ENCODE data around the gene ATP5ME.

The ATP5ME gene

GRCh38 chr4:680551-680927, 6.5 kb upstream of the ATP5ME start:
- H3K4me1 ChIP-seq (ENCODE audit: insufficient read depth, low read length), result peaks cover 10% of the 10 kb centered on the region
- H3K36me3 ChIP-seq (ENCODE audit: insufficient read depth, low read length), result no peaks in the 10 kb centered on the region
- H3K9me3 ChIP-seq (ENCODE audit: low read length), result no peaks in the 10 kb centered on the region
- H3K27ac ChIP-seq (ENCODE audit: low read depth, low read length), result no peak overlapping the region
- H3K4me3 ChIP-seq (ENCODE audit: low read depth in 1 of 2, low read length in 2 of 2), result peak overlapping the region; percentile 32
- no peak overlapping the region for H3K9ac ChIP-seq (ENCODE audit: low read length)
- peaks cover 10 to 48% of the 10 kb centered on the region in 2 donors for H3K27me3 ChIP-seq (ENCODE audit: control insufficient read depth in 1 of 2, insufficient read depth in 2 of 2, low read length in 2 of 2)

- Histone ChIP-seq H3K27me3 (ENCODE audit: control insufficient read depth in 1 of 2, insufficient read depth in 2 of 2, low read length in 2 of 2) (peaks cover 10 to 48% of the 10 kb centered on the region in 2 donors), H3K4me3 (ENCODE audit: low read depth in 1 of 2, low read length in 2 of 2) (no peak overlapping the region), H3K27ac (ENCODE audit: low read depth, low read length) (no peak overlapping the region), H3K9me3 (ENCODE audit: low read length) (no peaks in the 10 kb centered on the region), H3K9ac (ENCODE audit: low read length) (no peak overlapping the region), H3K4me1 (ENCODE audit: insufficient read depth, low read length) (peaks cover 14% of the 10 kb centered on the region), H3K36me3 (ENCODE audit: insufficient read depth, low read length) (no peaks in the 10 kb centered on the region)
Measured at GRCh38 chr4:680091-680490, 6.0 kb upstream of the ATP5ME start.

GRCh38 chr4:679629-680028, 5.6 kb upstream of the ATP5ME start:
- H3K27me3 ChIP-seq (ENCODE audit: control insufficient read depth in 1 of 2, insufficient read depth in 2 of 2, low read length in 2 of 2), result peaks cover 10 to 48% of the 10 kb centered on the region in 2 donors
- H3K4me3 ChIP-seq (ENCODE audit: low read depth in 1 of 2, low read length in 2 of 2), result no peak overlapping the region
- no peaks in the 10 kb centered on the region for H3K9me3 ChIP-seq (ENCODE audit: low read length)
- no peaks in the 10 kb centered on the region for H3K36me3 ChIP-seq (ENCODE audit: insufficient read depth, low read length)
- no peak overlapping the region for H3K9ac ChIP-seq (ENCODE audit: low read length)
- H3K4me1 ChIP-seq (ENCODE audit: insufficient read depth, low read length), result peaks cover 16% of the 10 kb centered on the region
- H3K27ac ChIP-seq (ENCODE audit: low read depth, low read length), result no peak overlapping the region

- Histone ChIP-seq H3K9me3 (ENCODE audit: low read length) (no peaks in the 10 kb centered on the region), H3K27me3 (ENCODE audit: control insufficient read depth in 1 of 2, insufficient read depth in 2 of 2, low read length in 2 of 2) (peaks cover 10 to 46% of the 10 kb centered on the region in 2 donors), H3K36me3 (ENCODE audit: insufficient read depth, low read length) (no peaks in the 10 kb centered on the region), H3K4me3 (ENCODE audit: low read depth in 1 of 2, low read length in 2 of 2) (no peak overlapping the region), H3K27ac (ENCODE audit: low read depth, low read length) (no peak overlapping the region), H3K4me1 (ENCODE audit: insufficient read depth, low read length) (peaks cover 16% of the 10 kb centered on the region), H3K9ac (ENCODE audit: low read length) (no peak overlapping the region)
Measured at GRCh38 chr4:679104-679481, 5.0 kb upstream of the ATP5ME start.

- no peak overlapping the region for H3K9ac ChIP-seq (ENCODE audit: low read length)
Measured at GRCh38 chr4:678331-679103, 4.4 kb upstream of the ATP5ME start.

GRCh38 chr4:677431-678293, 3.6 kb upstream of the ATP5ME start:
- Histone ChIP-seq H3K27ac (ENCODE audit: low read depth, low read length) (no peak overlapping the region), H3K36me3 (ENCODE audit: insufficient read depth, low read length) (no peaks in the 10 kb centered on the region), H3K27me3 (ENCODE audit: control insufficient read depth in 1 of 2, insufficient read depth in 2 of 2, low read length in 2 of 2) (peaks cover 10 to 37% of the 10 kb centered on the region in 2 donors), H3K4me1 (ENCODE audit: insufficient read depth, low read length) (peaks cover 25% of the 10 kb centered on the region), H3K4me3 (ENCODE audit: low read depth in 1 of 2, low read length in 2 of 2) (no peak overlapping the region), H3K9me3 (ENCODE audit: low read length) (no peaks in the 10 kb centered on the region), H3K9ac (ENCODE audit: low read length) (no peak overlapping the region)

More at GRCh38 chr4:678331-679103, 4.4 kb upstream of the ATP5ME start:
- Histone ChIP-seq H3K36me3 (ENCODE audit: insufficient read depth, low read length) (no peaks in the 10 kb centered on the region), H3K27me3 (ENCODE audit: control insufficient read depth in 1 of 2, insufficient read depth in 2 of 2, low read length in 2 of 2) (peaks cover 10 to 42% of the 10 kb centered on the region in 2 donors), H3K27ac (ENCODE audit: low read depth, low read length) (no peak overlapping the region), H3K4me1 (ENCODE audit: insufficient read depth, low read length) (peaks cover 18% of the 10 kb centered on the region), H3K9me3 (ENCODE audit: low read length) (no peaks in the 10 kb centered on the region), H3K4me3 (ENCODE audit: low read depth in 1 of 2, low read length in 2 of 2) (no peak overlapping the region)

- Histone ChIP-seq H3K4me1 (ENCODE audit: insufficient read depth, low read length) (peaks cover 25% of the 10 kb centered on the region), H3K27ac (ENCODE audit: low read depth, low read length) (no peak overlapping the region), H3K4me3 (ENCODE audit: low read depth in 1 of 2, low read length in 2 of 2) (no peak overlapping the region), H3K9ac (ENCODE audit: low read length) (no peak overlapping the region), H3K9me3 (ENCODE audit: low read length) (no peaks in the 10 kb centered on the region), H3K36me3 (ENCODE audit: insufficient read depth, low read length) (peaks cover 2% of the 10 kb centered on the region), H3K27me3 (ENCODE audit: control insufficient read depth in 1 of 2, insufficient read depth in 2 of 2, low read length in 2 of 2) (peaks cover 10 to 29% of the 10 kb centered on the region in 2 donors)
Measured at GRCh38 chr4:676871-677235, 2.8 kb upstream of the ATP5ME start.

- Histone ChIP-seq H3K4me1 (ENCODE audit: insufficient read depth, low read length) (peaks cover 25% of the 10 kb centered on the region), H3K9me3 (ENCODE audit: low read length) (no peaks in the 10 kb centered on the region), H3K27me3 (ENCODE audit: control insufficient read depth in 1 of 2, insufficient read depth in 2 of 2, low read length in 2 of 2) (peaks cover 10 to 27% of the 10 kb centered on the region in 2 donors), H3K27ac (ENCODE audit: low read depth, low read length) (no peak overlapping the region), H3K4me3 (ENCODE audit: low read depth in 1 of 2, low read length in 2 of 2) (no peak overlapping the region), H3K36me3 (ENCODE audit: insufficient read depth, low read length) (peaks cover 8% of the 10 kb centered on the region), H3K9ac (ENCODE audit: low read length) (no peak overlapping the region)
Measured at GRCh38 chr4:675980-676870, 2.1 kb upstream of the ATP5ME start.

- Histone ChIP-seq H3K9ac (ENCODE audit: low read length) (peak overlapping the region; percentile 90), H3K27ac (ENCODE audit: low read depth, low read length) (peak overlapping the region; percentile 80), H3K9me3 (ENCODE audit: low read length) (no peaks in the 10 kb centered on the region), H3K4me3 (ENCODE audit: low read depth in 1 of 2, low read length in 2 of 2) (peak overlapping the region; percentile 71 to 91), H3K27me3 (ENCODE audit: control insufficient read depth in 1 of 2, insufficient read depth in 2 of 2, low read length in 2 of 2) (peaks cover 10 to 17% of the 10 kb centered on the region in 2 donors), H3K4me1 (ENCODE audit: insufficient read depth, low read length) (peaks cover 19% of the 10 kb centered on the region), H3K36me3 (ENCODE audit: insufficient read depth, low read length) (peaks cover 8% of the 10 kb centered on the region)
Measured at GRCh38 chr4:675036-675882, 1.2 kb upstream of the ATP5ME start.

- H3K4me3 ChIP-seq (ENCODE audit: low read depth in 1 of 2, low read length in 2 of 2), result peak overlapping the region; percentile 67 to 87
- H3K36me3 ChIP-seq (ENCODE audit: insufficient read depth, low read length), result peaks cover 8% of the 10 kb centered on the region
- no peaks in the 10 kb centered on the region for H3K9me3 ChIP-seq (ENCODE audit: low read length)
- H3K27me3 ChIP-seq (ENCODE audit: control insufficient read depth in 1 of 2, insufficient read depth in 2 of 2, low read length in 2 of 2), result peaks cover 0 to 1% of the 10 kb centered on the region in 2 donors
- H3K27ac ChIP-seq (ENCODE audit: low read depth, low read length), result peak overlapping the region; percentile 16
- peaks cover 19% of the 10 kb centered on the region for H3K4me1 ChIP-seq (ENCODE audit: insufficient read depth, low read length)
- H3K9ac ChIP-seq (ENCODE audit: low read length), result no peak overlapping the region
Measured at GRCh38 chr4:673349-674091, 556 bp downstream of the ATP5ME start.

All from muscle layer of colon (tissue), 2 donors.